Measurements from ENCODE around the gene F12.
"Not testable (repeated sequence)": the region's sequence is repeated elsewhere in the genome, so short reads cannot be mapped to it uniquely, and the experiment has no call there.

F12 gene

GRCh38 chr5:177367323-177367848 is 42.0 kb downstream of the F12 start:
- DNase-seq, result no peak

GRCh38 chr5:177366528-177367322 is 42.6 kb downstream of the F12 start:
- DNase-seq, result no peak

- no peak for DNase-seq
Observed at GRCh38 chr5:177365845-177366527, 43.4 kb downstream of the F12 start.

- DNase-seq, result no peak
Observed at GRCh38 chr5:177364159-177364962, 45.0 kb downstream of the F12 start.

- DNase-seq, result no peak
Observed at GRCh38 chr5:177363565-177363964, 45.8 kb downstream of the F12 start.

GRCh38 chr5:177362610-177363507 is 46.5 kb downstream of the F12 start:
- DNase-seq, result peak; percentile 45

- DNase-seq, result no peak
Observed at GRCh38 chr5:177362292-177362609, 47.1 kb downstream of the F12 start.

- no peak for DNase-seq
Observed at GRCh38 chr5:177361418-177362291, 47.7 kb downstream of the F12 start.

GRCh38 chr5:177360740-177361139 is 48.6 kb downstream of the F12 start:
- not testable (repeated sequence) for DNase-seq

GRCh38 chr5:177359860-177360259 is 49.5 kb downstream of the F12 start:
- no peak for DNase-seq

- DNase-seq, result no peak
Observed at GRCh38 chr5:177359451-177359851, 49.9 kb downstream of the F12 start.

- DNase-seq, result no peak
Observed at GRCh38 chr5:177358370-177358819, 51.0 kb downstream of the F12 start.

- DNase-seq, result peak; percentile 48
Observed at GRCh38 chr5:177357459-177358351, 51.7 kb downstream of the F12 start, which contains the start of gene RGS14. Gene RGS14 (plus strand): TSS chr5:177357924. CDS start chr5:177358025, 101 bp downstream.

- no peak for DNase-seq
Observed at GRCh38 chr5:177357146-177357458, 52.3 kb downstream of the F12 start.

GRCh38 chr5:177356746-177357145 is 52.6 kb downstream of the F12 start:
- no peak for DNase-seq

- DNase-seq, result no peak
Observed at GRCh38 chr5:177355868-177356168, 53.5 kb downstream of the F12 start.

- no peak for DNase-seq
Observed at GRCh38 chr5:177355162-177355867, 54.0 kb downstream of the F12 start.

- DNase-seq, result no peak
Observed at GRCh38 chr5:177354711-177355110, 54.7 kb downstream of the F12 start.

- no peak for DNase-seq
Observed at GRCh38 chr5:177354256-177354655, 55.1 kb downstream of the F12 start.

GRCh38 chr5:177353093-177353492 is 56.3 kb downstream of the F12 start:
- DNase-seq, result no peak
